GM19397 (cell line): Measurements from ENCODE around the gene PLCD1.
A peak's percentile ranks its signal among the peaks of the same experiment; 100 is the strongest.
"Not testable (repeated sequence)": the region's sequence is repeated elsewhere in the genome, so short reads cannot be mapped to it uniquely, and the experiment has no call there.

Source experiments
- ATAC-seq: cut with Tn5 transposase; IDR thresholded peaks from one replicate; pipeline ENCODE4 v1.9.1; 2021; ENCODE audit warnings: mild to moderate bottlenecking, moderate library complexity; ENCODE audit not compliant: unreplicated experiment

The PLCD1 gene

GRCh38 chr3:38029400-38030125, at the start of gene PLCD1:
Gene PLCD1, minus strand, starts transcription at chr3:38029642. Its CDS starts 103 bp downstream, at chr3:38029539.
- ATAC-seq: no peak

DNA sequence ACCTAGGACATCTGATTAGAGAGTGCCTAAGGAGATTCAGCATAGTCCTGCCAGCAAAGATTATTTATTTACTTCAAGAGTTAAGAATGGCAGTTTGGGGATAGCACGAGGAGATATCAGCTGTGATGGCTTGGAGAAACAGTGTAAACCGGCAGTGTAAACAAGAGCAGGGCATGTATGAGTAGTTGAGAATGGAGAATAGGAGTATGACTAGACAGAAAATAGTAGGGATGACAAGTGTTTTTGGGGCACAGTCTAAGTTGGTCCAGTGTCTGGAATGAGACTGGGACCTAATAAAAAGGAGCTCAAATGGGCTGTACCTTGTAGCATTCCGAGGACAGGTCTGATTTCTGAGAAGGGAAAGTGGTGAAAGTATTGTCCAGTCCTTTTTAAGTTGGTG, 47.6 kb upstream of the PLCD1 start:
- ATAC-seq: not testable (repeated sequence)

GRCh38 chr3:38070013-38070412, 40.6 kb upstream of the PLCD1 start:
- ATAC-seq: no peak

GRCh38 chr3:38067508-38068233, 38.2 kb upstream of the PLCD1 start:
- no peak for ATAC-seq

DNA sequence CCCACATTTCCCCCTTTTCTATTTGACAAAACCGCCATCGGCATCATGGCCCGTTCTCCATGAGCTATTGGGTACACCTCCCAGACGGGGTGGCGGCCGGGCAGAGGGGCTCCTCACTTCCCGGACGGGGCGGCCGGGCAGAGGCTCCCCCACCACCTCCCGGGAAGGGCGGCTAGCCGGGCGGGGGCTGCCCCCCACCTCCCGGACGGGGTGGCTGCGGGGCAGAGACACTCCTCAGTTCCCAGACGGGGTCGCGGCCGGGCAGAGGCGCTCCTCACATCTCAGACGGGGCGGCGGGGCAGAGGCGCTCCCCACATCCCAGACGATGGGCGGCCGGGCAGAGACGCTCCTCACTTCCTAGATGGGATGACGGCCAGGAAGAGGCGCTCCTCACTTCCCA, 35.0 kb upstream of the PLCD1 start:
- not testable (repeated sequence) for ATAC-seq

DNA sequence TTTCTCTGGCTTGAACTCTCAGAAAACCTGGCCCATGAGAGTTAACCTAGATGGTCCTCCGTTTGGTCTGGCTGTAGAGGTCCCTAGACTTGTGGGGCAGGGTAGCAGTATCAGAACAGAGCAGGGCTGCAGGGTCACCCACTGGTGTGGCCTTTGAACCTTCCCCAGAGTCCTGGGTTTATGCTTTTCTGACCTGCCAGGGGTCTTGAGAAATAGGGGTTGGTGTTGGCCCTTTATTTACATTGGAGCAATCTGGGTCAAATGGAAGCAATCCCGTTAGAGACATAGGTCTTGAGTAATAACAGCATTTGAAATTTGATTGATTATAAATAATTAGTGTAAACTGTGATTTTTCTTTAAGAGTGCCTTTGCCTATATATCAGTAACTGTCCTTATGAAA, 33.4 kb upstream of the PLCD1 start:
- ATAC-seq: no peak

DNA sequence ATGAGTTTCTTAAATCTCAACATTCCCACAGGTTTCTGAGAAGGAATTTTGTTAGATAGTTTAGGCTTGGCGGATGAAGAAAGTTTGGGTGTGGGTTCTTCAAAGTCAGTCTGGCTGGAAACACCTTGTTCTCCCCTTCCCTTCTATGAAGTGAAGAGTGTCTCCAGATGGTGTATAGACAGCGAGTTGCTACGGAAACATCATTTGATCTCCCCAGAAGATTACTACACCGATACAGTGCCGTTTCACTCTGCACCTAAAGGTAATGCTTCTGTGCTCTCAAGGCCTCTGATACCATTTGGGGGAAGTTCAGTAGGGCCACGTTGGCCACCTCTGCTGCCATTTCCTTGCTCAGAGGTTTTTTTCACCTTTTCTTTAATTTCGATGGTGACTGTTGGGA, 30.1 kb upstream of the PLCD1 start:
- no peak for ATAC-seq

- ATAC-seq: no peak
Measured at GRCh38 chr3:38059148-38059547, 29.7 kb upstream of the PLCD1 start.

DNA sequence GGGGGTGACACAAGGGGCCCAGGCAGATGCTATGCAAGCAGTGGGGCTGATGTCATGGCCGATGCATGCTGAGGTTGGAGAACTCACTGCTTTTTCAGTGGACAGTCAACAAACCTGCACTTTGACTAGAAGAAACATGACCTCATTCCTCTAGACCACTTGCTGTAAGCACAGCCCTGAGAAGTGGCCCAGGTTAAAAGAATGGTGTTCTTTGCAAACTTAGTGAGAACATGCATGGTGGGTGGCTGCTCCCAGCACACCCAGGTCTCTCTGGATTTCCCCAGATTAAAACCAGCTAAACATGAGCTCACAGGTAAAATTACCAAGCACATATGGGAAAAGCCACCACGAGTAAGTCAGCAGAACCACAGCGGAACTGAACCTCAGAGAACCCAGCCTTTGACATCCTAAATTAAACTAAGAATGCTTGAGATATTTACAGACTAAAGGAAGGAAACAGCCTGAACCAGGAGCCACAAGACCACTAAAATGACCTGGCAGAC, 25.1 kb upstream of the PLCD1 start:
- no peak for ATAC-seq

DNA sequence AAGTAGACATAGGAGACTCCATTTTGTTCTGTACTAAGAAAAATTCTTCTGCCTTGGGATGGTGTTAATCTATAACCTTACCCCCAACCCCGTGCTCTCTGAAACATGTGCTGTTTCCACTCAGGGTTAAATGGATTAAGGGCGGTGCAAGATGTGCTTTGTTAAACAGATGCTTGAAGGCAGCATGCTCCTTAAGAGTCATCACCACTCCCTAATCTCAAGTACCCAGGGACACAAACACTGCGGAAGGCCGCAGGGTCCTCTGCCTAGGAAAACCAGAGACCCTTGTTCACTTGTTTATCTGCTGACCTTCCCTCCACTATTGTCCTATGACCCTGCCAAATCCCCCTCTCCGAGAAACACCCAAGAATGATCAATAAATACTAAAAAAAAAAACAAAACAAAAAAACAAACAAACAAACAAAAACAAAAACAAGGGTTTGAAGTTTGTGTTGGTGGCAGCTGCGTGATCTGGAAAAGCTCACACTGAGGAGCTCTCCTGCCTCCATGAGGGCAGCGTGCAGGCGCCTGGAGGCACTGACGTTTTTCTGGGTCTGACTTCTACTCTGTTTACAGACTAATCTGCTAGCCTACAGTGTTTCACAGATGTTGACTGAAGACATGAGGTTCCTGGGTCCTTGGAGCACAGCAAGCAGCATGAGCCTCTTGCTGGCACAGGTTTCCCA, 24.5 kb upstream of the PLCD1 start:
- not testable (repeated sequence) for ATAC-seq

- not testable (repeated sequence) for ATAC-seq
Measured at GRCh38 chr3:38053286-38053685, 23.8 kb upstream of the PLCD1 start.

- ATAC-seq: no peak
Measured at GRCh38 chr3:38051131-38051530, 21.7 kb upstream of the PLCD1 start.

- ATAC-seq: no peak
Measured at GRCh38 chr3:38049358-38050126, 20.1 kb upstream of the PLCD1 start.

DNA sequence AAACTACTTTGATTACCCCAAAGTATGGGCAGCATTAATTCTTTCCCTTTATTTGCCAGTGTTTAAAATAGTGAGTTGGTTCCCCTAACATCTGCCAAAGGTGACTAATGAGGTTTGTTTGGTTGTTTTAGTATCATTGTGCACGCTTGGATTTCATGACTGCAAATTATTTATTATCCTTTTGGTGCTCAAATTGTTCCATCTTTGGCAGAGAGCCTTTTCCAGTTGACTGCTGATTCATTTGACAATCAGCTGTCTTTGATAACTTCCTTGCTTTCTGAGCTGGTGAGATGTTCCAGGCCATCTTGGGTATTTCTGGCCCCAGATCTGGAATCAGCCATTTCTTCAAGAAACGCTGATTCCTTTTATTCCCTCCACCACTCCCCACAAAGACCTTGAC, 18.5 kb upstream of the PLCD1 start:
- ATAC-seq: no peak

DNA sequence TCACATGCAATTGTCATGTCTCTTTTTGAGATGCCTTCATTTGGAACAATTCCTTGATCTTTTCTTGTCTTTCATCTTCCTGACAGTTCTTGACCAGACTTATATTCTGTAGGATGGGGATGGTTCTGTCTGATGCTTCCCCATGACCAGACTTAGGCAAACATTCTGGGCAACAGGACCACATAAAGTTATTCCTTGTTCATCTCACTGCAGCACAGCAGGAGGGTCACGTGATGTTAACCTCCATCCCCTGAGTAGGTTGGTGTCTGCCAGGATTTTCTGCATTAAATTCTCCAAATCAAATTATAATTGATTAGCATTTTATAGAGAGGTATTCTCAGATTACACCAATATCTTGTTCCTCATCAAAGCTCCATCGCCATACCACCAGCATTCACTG, 17.4 kb upstream of the PLCD1 start:
- no peak for ATAC-seq

DNA sequence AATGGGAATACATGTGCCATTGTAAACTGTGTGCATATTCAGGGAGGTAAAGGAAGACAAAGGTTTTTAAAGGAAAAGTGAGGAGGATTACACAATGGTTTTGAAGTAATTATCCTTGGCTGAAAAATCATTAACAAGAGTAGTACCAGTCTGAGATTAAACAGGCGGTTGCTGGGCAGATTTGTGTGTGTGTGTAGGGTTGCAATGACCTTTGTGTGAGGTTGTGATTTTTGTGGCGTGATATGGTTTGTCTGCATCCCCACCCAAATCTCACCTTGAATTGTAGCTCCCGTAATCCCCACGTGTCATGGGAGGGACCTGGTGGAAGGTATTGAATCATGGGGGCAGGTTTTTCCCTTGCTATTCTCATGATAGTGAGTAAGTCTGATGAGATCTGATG, 16.6 kb upstream of the PLCD1 start:
- no peak for ATAC-seq

- no peak for ATAC-seq
Measured at GRCh38 chr3:38043486-38043885, 14.0 kb upstream of the PLCD1 start.

- no peak for ATAC-seq
Measured at GRCh38 chr3:38040401-38040800, 11.0 kb upstream of the PLCD1 start.

DNA sequence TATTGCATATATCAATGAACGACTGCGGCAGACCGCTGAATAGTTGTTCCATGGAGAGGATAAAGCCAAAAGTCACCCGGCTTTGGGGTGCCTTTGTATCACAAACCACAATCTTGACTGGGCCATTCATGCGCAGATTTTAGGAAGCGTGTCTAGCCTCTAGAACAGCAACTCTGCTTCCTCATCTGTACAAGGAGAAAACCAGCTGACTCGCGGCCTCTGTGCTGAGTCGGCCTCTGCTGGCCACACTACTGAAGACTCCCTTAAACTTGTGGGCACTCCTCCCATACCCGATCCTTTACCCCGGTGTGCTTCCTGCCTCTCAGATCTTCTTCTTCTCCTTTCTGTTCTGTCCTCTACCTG, 10.4 kb upstream of the PLCD1 start:
- ATAC-seq: peak; percentile 44

- ATAC-seq: peak; percentile 86
Measured at GRCh38 chr3:38039101-38039898, 9.9 kb upstream of the PLCD1 start, which contains the start of gene DLEC1. Gene DLEC1, plus strand, starts transcription at chr3:38039208. Its CDS starts 18 bp downstream, at chr3:38039226.
